GM21528 (cell line): Measurements from ENCODE around the gene GRID2IP.

Source experiments
- ATAC-seq: cut with Tn5 transposase; IDR thresholded peaks from one replicate; pipeline ENCODE4 v1.9.1; 2021; ENCODE audit warnings: mild to moderate bottlenecking, moderate library complexity; ENCODE audit not compliant: unreplicated experiment, low FRiP score

Gene GRID2IP

DNA sequence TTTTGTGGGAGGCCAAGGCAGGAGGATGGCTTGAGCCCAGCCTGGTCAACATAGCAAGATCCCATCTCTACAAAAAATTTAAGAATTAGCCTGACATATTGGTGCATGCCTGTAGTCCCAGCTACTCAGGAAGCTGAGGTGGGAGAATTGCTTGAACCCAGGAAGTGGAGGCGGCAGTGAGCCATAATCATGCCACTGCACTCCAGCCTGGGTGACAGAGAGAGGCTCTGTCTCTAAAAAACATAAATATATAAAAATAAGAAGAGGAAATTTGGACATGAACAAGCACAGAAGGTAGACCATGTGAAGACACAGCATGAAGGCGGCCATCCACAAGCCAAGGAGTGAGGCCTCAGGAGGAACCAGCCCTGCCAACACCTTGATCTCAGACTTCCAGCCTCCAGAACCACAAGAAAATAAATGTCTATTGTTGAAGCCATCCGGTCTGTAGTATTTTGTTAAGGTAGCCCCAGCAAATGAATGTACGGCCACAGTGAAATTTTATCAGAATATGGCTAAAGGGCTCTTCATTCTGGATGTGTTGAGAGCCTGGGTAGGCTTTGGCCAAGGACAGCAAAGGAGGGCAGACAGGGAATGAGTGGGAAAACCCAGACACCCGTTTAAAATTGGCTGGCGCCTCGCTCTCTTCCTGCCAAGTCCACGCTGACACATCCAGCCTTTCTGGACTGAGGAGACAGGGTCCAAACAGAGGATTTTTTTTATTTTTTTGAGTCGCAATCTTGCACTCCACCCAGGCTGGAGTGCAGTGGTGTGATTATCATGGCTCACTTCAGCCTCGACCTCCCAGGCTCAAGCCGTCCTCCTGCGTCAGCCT is 12.9 kb upstream of the GRID2IP start:
- no peak for ATAC-seq

GRCh38 chr7:6562106-6562505 is 10.8 kb upstream of the GRID2IP start:
- ATAC-seq, result no peak

GRCh38 chr7:6559896-6560295 is 8.6 kb upstream of the GRID2IP start:
- ATAC-seq, result no peak

DNA sequence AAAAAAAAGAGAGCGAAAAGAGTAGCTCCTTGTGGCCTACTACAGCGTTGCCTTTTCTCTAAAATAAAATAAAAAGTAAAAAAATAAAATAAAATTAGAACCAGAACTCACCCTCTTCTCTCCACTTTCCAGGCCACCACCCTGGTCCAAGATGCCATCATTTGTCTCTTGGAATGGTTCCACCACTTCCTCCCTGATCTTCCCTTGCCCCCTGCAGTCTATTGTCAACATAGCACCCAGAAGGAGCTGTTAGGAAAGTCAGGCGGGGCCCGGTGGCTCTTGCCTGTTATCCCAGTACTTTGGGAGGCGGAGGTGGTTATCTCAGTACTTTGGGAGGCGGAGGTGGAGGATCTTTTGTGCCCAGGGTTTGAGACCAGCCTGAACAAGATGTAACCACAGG is 7.6 kb upstream of the GRID2IP start:
- no peak for ATAC-seq

DNA sequence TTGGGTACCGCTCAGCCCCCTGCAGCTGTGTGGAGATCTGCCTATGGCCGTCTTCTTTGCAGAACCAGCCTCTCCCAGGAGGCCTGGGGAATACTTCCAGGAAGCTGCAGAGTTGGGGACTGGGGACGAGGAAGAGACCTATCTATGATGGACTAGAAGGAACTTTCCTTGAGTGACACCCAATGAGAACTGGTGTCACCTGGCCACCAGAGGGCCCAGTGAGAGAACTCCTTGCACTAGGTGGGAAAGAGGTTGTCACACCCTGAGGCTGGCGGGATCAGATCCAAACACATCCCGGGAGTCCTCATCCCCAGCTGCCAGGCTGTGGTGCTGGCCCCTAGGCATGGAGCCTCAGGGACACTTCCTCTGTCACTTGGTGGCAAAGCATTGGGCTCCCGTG is 4.9 kb upstream of the GRID2IP start:
- no peak for ATAC-seq

DNA sequence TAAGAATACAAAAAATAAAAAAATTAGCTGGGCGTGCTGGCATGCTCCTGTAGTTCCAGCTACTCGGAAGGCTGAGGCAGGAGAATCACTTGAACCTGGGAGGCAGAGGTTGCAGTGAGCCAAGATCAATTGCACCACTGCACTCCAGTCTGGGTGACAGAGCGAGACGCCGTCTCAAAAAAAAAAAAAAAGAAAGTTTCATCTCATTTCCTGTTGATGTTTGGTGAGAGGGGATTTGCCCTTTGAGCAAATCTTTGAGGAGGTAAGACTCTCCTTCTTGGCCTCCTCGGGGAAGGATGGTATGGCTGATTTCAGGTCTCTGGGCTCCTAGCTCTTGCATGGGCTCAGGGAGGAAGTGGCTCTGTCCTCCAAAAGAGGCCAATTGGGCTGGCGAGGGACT is 3.6 kb upstream of the GRID2IP start:
- ATAC-seq, result no peak

DNA sequence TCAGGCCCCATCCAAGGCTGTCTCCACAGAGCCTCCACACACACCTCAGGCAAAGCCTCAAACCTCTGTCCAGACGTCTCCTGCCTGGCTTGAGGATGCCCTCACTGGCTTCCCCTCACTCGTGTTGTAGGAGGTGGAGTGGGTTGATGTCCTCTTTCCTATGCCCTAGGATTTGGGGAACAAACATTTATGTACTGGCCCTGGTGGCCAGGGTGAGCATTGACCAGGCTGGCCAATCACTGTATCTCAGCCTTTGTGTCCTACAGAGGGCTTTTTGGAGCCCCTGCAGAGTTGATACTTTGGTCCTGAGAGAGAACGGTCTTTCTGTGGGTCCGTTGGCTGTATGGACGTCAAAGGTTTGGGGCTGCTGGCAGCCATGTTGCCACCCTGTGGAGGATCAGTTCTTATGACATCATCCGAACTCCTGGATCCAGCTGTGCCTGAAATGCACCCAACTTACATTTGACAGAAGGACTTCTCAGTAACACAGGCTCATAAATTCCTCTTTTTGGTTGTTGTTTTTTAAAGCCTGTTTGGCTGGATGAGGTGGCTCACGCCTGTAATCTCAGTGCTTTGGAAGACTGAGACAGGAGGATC is 2.3 kb upstream of the GRID2IP start:
- ATAC-seq, result no peak

GRCh38 chr7:6547400-6547799 is 3.9 kb downstream of the GRID2IP start:
- no peak for ATAC-seq

- ATAC-seq, result no peak
Measured at GRCh38 chr7:6546498-6547251, 4.6 kb downstream of the GRID2IP start.

DNA sequence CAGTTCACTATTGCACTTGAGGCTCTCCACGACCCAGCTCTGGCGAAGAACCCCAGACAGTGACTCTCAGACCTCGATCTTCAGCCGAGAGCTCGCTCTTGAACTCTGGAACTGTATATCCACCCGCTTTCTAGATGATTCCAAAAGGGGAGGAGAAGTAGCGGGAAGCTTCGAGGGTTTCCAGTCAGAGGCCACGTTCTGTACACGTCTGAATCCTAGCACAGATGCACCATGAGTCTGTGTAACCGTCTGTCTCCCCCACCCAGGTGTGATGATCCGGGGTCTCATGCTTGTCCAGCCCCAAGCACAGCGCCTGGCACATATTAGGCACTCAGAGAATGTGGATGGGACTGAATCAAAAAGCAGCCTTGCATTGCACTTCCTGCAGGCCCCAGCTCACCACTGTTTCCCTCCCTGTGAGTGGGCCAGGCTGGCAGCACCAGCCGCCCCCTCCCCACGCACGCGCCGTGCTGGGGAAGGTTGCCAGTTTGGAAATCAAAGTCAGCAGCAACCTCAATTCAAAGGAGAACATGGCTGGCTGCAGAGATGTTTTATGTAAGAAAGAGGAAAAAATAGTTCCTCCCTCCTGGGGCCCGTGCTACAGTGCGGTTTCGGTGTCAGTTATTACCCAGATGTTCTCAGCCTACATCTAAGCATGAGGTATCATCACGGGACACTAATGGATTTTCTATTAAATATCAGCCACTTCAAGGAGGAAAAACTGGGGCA is 5.7 kb downstream of the GRID2IP start:
- ATAC-seq, result no peak

- no peak for ATAC-seq
Measured at GRCh38 chr7:6542368-6542767, 8.9 kb downstream of the GRID2IP start.

DNA sequence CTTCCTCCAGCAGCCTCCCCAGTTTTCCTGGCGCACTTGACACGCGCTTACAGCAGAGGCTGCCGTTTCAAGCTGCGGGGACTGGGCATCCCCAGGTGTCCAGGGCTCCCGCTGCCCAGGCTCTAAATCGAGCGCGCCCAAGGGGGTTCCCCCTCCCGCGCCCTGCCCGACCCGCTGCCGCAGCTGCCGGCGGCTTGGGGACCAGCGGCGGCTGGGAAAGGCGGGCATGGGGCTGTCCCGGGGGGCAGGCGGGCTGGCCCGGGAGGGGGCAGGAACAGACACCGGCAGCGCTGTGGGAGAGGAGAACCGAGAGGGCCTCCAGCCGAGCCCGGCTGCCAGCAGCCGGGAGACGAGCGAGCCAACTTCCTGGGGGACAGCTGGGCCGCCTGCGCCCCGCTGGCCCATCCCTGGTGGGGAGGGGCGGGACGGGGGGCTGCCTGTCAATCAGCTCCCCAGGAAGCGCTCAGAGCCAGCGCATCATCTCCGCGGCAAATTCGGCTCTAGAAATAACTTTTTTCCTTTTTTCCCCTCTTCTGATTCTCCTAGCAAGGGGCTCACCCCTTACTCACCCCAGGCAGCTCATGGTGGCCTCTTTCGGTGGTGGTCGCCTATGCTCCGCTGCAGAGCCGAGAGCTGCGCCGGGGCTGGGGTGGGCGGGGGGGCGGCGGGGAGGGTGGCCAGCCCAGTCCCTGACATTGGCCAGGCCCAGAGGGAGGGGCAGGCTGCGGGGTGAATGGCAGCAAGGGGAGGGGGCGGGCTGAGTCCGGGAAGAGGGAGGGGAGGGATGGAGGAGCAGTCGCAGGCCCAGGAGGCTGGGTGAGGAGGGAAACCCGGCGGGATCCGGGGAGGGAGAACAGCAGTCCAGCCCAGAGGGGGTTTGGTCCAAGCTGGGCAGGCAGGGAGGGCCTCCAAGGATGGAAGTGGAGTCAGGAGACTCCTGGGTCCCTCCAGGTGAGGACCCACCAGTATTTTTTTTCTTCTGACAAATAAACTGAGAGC is 14.7 kb downstream of the GRID2IP start:
- ATAC-seq, result no peak

GRCh38 chr7:6533893-6534495 is 17.3 kb downstream of the GRID2IP start:
- ATAC-seq, result no peak

GRCh38 chr7:6532516-6532915 is 18.7 kb downstream of the GRID2IP start:
- ATAC-seq, result no peak

DNA sequence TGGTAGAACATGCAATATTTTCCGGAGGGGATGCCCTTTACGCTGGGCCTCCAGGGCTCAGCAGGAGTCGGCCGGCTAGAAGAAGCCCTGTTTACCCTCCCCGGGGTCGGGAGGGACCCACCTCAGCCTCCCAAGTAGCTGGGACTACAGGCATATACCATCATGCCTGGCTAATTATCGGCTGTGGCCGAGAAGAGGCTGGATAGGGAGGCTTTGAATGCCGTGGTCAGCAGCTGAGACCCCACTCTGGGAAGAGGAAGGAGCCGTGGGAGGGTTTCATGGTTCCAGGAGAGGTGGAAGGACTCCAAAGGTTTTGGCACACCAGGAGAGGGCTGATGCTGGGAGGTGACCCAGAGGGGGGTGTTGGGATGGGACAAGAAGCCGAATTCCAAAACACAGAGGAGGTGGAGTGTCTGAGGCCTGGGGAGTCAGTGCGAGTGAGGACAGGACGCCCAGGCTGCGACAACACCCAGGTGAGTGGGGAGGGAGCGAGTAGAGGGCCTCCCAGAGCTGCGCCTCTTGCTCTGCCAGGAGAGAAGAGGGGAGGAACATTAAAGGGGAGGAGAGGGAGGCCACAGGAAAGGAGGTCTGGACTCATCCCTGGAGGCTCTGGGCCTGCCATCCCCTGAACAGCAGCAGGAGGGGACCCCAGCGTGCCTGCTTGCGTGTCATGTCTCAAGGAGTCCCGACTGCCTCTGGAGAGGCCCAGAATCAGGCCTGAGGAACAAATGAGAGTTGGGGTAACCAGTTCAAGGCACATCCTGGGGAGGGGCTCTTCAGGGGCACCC is 19.6 kb downstream of the GRID2IP start:
- no peak for ATAC-seq

GRCh38 chr7:6530626-6531491 is 20.4 kb downstream of the GRID2IP start:
- ATAC-seq, result no peak

DNA sequence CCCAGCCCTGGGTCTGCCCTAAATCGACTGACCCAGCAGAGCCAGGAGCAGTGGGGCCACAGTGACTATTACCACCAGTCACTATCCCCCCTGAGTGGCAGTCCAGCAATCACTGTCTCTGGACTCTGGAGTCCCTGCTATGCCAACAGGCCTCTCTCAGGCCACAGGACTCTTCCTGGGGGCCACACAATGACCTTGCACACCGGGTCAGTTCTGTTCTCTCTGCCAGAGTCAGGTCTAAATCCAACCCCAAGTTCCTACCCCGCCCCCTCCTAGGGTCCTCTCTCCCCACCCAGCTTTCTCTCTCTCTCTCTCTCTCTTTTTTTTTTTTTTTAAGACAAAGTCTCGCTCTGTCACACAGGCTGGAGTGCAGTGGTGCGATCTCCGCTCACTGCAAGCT is 21.6 kb downstream of the GRID2IP start:
- no peak for ATAC-seq
